ENCODE results near the gene CAST.

CAST gene

GRCh38 chr5:96687080-96687479, 24.9 kb downstream of the CAST start:
- TF ChIP-seq, protein P1, sequence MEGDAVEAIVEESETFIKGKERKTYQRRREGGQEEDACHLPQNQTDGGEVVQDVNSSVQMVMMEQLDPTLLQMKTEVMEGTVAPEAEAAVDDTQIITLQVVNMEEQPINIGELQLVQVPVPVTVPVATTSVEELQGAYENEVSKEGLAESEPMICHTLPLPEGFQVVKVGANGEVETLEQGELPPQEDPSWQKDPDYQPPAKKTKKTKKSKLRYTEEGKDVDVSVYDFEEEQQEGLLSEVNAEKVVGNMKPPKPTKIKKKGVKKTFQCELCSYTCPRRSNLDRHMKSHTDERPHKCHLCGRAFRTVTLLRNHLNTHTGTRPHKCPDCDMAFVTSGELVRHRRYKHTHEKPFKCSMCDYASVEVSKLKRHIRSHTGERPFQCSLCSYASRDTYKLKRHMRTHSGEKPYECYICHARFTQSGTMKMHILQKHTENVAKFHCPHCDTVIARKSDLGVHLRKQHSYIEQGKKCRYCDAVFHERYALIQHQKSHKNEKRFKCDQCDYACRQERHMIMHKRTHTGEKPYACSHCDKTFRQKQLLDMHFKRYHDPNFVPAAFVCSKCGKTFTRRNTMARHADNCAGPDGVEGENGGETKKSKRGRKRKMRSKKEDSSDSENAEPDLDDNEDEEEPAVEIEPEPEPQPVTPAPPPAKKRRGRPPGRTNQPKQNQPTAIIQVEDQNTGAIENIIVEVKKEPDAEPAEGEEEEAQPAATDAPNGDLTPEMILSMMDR (conservative IDR thresholded peaks at IDR 0.05) = no peak
- H3K27ac ChIP-seq = peak overlapping the region; percentile 51; the same call in 1 of the 2 replicates

DNA sequence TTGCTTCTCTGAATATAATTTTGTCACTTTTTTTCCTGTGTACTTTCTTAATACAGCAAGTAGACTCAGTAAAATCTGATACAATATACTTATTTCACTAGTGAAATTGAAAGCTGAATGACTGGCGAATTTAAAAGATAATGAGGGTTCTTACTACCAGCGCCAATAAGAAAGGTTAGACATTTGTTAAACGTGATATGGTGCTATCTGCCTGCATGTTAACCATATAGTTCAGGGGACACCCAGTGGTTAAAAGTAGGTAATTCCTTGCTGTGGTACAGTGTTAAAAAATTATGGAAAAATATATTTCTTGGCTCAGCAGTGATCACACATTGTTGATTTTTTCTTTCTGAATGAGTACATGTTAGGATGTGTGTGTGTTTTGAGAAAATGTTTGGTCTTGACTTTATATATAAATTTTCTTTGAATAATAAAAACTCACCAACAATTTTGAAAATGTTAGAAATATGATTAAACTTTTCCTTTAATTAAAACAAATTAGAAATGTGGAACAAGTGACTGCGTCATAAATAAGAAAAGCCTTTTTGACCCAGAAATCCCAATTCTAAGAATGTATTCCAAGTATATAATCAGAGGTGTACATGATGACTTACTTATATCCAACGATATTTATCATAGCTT, 25.8 kb downstream of the CAST start:
- H3K27ac ChIP-seq = peak overlapping the region; percentile 51; the same call in 1 of the 2 replicates
- TF ChIP-seq, protein P1 (conservative IDR thresholded peaks at IDR 0.05) = peak; percentile 94

GRCh38 chr5:96690861-96691260, 28.7 kb downstream of the CAST start:
- TF ChIP-seq, protein P1 (conservative IDR thresholded peaks at IDR 0.05) = no peak
- H3K27ac ChIP-seq = no peak overlapping the region

DNA sequence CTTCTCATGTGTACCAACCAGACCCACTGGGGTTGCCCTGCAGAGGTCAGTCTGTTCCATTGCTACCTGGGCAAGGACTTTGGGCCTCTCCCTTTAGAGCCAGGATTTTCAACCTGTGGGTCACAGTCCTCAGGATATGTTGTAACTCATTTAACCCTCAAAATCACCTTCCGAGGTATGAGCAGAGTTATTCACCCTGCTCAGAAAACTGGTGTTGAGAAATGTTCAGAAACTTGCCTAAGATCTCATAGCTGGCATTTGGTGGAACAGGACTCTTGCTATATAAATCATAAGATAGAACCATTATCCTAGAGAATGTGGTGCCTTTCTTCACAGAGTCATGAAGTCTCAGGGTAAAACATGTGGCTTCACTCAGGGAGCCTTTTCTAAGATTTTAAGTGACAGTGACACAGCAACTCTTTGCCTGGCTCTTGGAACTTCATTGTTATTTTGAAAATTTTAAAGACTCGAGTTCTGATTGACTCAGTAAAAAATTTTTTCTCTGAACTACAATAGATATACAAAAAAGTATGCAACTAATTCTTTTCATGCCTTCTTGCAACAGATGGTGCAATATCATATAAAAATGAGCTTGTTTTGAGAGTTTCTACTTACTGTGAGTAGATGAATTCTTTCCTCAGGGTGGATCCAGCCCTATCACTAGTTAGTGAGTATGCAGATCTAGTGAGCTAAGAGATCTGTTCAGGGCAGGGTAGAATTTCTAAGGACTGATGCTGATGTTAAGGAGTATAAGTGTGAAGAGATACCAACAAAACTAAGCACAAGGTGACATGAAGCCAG, 29.5 kb downstream of the CAST start:
- TF ChIP-seq, protein P1 (conservative IDR thresholded peaks at IDR 0.05) = no peak
- no peak overlapping the region for H3K27ac ChIP-seq

- H3K27ac ChIP-seq = no peak overlapping the region
- TF ChIP-seq, protein P1 (conservative IDR thresholded peaks at IDR 0.05) = no peak
These were observed 30.3 kb downstream of the CAST start for GRCh38 chr5:96692441-96692840.

DNA sequence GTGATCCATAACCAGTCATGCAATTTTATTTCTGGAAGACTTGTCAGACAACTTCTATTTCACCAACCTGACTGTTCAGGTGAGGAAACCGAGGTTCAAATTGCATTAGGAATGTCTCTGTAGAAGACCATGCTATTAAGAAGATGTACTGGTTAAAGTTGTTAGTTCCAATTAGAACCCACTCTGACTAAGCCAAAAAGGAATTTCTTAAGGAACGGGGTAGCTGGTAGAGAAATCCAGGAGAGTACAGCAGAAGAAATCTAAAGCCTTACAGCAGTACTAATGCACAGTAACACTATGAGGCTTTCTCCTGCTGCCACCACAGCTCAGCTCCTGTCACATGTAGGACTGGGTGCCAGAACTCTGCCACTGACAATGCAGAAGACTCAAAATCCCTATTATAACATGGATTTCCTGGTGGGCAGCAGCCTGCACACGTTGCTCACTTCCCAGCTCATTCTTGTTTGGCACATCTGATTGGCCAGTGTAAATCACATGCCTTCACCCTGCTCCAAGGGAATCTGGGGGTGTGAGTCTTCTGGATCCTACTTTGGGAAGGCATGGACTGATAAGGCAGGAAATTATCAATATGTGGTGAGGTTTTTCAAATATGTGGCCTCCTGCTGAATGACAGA, 37.1 kb downstream of the CAST start:
- TF ChIP-seq, protein P1 (conservative IDR thresholded peaks at IDR 0.05) = no peak
- no peak overlapping the region for H3K27ac ChIP-seq

Measured in VCaP (cell line).